NCI-H1105 (cell line): Measurements from ENCODE around the gene ADARB1.

ENCODE experiments used
- DNase-seq: peaks from one replicate; lab custom pipeline; 2025; lab: John Stamatoyannopoulos, UW

The ADARB1 gene

DNA sequence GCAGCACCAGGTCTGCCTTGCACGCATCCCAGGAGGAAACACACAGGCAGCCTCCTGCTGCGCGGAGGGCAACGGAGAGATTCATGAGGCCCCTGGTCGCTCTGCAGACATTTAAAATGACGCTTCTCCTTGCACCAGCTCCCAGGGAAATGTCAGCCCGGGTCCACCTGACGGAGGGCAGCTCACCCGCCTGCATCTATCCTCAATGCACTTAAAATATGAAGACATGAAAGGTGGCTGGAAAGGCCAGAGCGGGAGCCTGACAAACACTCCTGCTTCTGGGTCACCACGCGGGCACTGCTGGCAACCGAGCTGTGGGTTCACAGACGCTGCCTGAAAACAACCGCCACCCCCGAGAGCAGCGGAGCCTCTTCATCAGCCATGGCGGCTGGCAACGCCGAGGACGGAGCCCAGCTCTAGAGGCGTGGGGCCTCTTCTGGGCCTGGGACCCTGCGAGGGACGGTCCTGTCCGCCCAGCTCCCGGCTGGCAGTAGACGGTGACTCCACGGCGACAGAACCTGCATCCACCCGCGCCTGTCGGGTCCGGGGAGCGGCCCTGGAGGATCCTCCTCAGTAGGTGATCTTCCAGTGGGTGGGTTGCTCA lies 190.6 kb downstream of the ADARB1 start:
- DNase-seq: no peak

- DNase-seq: no peak
Observed at GRCh38 chr21:45265721-45266517, 191.5 kb downstream of the ADARB1 start.

GRCh38 chr21:45266518-45267389 lies 192.4 kb downstream of the ADARB1 start:
- DNase-seq: no peak

GRCh38 chr21:45267390-45267760 lies 193.0 kb downstream of the ADARB1 start:
- DNase-seq: no peak

DNA sequence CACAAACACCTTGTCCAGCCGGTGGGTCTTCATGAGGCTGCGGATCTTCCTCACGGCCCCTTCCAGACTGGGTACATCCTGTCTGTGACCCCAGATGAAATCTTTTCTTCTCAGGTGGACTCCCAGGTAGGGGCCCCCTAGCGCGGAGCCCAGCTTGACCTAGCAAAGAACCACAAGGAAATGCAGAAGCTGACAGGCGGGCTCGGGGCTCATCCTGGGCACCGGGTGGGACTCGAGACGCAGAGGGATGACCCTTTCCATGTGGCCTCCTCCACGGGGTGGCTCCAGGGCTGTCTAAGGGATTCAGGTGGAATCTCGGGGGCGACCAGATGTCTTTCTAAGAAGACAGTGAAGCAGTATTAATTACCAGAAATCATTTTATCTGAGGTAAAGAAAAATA lies 195.5 kb downstream of the ADARB1 start:
- DNase-seq: no peak

GRCh38 chr21:45270306-45270821 lies 196.0 kb downstream of the ADARB1 start:
- no peak for DNase-seq
